NCI-H226 (cell line): ENCODE measurements around the gene NRCAM.

ENCODE experiments used
- DNase-seq: peaks from one replicate; pipeline ENCODE4 v3.0.0-alpha.2; 2015

NRCAM gene

GRCh38 chr7:108423089-108423989 lies 32.9 kb downstream of the NRCAM start:
- DNase-seq: no peak

DNA sequence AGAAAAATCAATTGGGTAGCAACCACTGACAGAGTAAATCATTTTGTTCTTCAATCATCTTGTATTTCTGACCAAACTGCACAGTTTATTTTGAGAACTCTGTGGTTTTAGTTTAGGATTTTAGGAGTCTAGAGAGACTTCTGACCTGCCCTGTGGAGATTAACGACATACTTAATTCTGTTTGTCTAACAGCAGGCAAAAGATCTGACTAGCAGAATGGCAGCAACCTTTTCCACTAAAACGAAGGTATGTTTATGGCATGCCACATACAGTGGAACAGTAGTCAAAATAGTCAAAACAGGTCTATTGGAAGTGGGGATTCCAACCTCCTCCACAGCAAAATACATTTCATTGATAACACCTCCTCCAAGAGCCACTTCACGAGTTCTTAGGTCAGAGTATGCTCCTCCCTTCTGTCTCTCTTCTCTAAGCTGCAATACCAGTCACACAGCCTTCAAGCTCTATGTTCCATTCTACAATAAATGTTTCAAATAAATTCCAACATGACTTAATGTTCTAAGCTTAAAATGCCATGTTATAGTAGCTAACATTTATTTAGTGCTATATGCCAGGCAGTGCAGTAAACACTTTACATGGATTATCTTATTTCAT lies 34.4 kb downstream of the NRCAM start:
- no peak for DNase-seq

DNA sequence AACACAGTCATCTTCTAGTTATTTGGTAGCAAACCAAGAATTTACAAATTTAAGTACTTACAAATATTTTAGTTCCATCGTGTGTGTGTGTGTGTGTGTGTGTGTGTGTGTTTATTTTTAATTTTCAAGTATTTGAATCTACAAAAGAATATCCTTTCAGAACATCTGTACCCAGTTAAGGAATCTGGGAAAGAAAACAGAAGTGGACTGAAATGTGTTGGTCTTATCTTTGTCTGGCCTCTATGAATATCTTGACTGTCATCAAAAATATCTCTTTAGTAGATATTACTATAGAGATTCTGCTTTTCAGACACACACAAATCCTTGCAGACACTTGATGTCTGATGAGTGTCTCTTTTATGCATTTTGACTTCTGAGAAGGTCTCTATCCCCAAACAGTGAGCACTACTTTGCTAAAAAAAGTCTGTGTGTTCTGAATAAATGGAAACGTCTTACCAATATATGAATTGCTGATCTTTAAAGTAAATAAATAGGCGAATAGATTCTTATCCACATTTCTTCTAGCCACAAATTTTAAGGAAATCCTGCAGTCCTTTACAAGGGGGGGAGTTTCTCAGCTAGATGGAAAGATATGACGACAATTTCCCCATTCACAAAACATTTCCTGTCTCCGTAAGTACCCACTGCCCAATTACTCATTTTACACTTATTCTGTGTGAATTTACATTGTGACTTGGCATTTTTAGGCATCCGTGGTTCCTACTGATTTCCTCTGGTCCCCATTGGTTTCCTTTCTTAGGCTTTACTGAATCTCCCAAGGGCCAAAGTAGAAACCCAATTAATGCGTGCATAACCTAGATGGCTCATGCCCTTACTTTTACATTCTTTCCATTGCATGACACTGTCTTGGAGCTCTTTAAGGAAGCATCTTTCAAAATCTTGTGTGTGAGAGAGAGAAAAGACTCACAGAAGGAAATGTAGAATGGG lies 36.0 kb downstream of the NRCAM start:
- no peak for DNase-seq

GRCh38 chr7:108418946-108419345 lies 37.3 kb downstream of the NRCAM start:
- DNase-seq: no peak

DNA sequence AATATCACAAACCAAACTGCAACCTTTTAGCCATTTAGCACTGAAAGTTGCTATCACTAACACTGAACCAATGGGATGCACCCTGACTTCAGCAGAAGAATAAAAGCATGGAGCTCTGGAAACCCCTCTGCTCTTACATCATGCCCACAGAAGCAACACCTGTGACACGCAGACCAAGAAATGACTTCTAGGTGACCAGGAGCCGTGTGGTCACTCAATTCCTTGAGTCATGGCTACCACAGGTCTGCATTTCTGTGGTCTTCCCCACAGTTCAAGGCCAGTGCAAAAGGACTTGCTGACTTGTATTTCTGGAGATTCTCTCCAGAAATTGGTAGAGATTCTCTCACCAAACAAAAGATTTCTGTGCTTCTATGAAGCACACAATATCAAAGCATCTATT lies 38.3 kb downstream of the NRCAM start:
- no peak for DNase-seq

GRCh38 chr7:108417144-108417543 lies 39.1 kb downstream of the NRCAM start:
- no peak for DNase-seq

- no peak for DNase-seq
Observed at GRCh38 chr7:108415821-108416536, 40.3 kb downstream of the NRCAM start.

GRCh38 chr7:108415084-108415483 lies 41.2 kb downstream of the NRCAM start:
- DNase-seq: no peak

- no peak for DNase-seq
Observed at GRCh38 chr7:108413782-108414492, 42.3 kb downstream of the NRCAM start.

GRCh38 chr7:108413337-108413736 lies 42.9 kb downstream of the NRCAM start:
- DNase-seq: no peak

GRCh38 chr7:108409146-108409545 lies 47.1 kb downstream of the NRCAM start:
- no peak for DNase-seq

GRCh38 chr7:108408296-108408991 lies 47.8 kb downstream of the NRCAM start:
- no peak for DNase-seq

DNA sequence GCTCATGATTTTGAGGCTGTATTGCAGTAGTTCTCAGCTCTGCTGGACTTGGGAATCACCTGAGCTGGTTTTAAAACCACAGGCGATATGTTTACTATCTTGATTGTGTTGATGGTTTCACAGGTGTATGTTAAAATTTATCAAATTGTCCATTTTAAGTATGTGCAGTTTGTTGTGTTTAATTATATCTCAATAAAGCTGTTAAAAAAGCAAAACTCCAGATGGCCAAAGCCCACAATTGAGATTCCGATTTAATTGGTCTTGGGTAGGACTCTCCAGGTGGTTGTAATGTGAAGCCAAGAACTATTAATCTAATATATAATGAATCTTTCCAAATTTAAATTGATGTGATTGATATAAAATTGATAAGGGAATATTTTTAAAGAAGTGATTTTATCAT lies 48.6 kb downstream of the NRCAM start:
- DNase-seq: no peak

GRCh38 chr7:108406222-108406890 lies 49.9 kb downstream of the NRCAM start:
- no peak for DNase-seq

DNA sequence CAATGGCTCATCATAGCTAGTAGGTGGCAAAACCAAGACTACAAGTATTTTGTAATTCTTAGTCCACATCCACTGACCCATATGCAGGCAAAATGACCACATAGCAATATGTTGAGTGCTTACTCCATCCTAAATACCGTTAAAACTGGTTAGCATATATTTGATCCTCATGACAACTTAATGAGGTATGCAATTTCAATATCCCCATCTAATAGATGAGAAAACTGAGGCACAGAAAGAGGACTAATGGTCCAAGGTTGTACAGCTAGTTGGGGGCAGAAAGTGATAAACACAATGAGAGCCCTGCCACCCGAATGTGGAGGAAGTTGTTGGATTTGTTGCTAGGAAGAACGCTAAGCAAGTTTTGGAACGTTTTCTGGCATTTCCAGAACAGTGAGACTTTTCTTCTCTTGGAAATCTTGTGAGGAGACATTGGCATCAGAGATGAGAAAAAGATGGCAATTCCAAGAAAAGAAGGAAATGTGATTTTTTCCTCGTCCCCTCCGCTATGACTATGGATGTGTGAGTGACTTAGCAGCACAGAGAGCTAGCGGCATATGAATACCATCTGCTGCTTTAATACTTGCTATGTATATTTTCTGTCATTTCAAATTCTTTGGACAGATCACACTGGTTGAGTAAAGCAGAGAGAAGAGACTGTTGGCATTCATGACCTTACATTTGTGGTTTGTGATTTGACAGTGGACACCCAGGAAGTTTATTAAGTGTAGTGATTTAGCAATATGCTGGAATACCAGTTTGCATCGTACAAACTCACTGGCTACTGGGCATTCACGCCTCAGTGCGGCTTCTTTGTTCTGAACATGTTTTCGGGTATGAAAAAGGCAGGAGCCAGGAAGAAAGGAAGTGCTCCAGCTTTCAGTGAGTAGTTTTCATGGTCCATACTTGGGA lies 51.5 kb downstream of the NRCAM start:
- no peak for DNase-seq

DNA sequence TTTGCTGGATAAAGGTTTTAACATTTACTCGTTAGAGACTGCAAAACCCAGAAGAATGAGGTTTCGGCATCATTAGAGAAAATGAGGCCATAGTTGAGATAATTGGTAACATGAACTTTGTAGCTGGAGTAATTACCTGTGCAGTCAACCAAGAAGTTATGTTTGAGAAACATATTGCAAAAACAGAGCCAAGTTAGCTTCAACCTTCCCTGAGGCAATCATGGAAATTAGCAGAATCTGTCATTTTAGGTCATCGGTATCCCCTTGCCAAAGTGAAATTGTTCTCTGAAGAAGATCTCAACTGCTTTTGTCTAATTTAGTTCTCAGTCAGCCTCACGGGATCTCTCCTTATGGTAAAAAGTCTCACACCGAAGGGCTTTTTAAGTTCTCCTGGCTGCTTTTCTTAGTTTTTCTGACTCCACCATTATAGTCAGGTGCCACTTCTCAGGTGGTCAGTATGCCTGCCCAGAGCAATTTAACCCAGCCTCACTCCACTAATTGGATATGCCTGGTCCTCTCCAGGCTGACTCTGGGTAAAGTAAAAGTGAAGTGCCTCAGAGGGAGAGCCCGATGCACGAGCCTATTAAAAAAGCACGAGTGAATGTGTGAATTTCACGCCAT lies 52.5 kb downstream of the NRCAM start:
- DNase-seq: no peak

GRCh38 chr7:108402865-108403264 lies 53.4 kb downstream of the NRCAM start:
- no peak for DNase-seq

DNA sequence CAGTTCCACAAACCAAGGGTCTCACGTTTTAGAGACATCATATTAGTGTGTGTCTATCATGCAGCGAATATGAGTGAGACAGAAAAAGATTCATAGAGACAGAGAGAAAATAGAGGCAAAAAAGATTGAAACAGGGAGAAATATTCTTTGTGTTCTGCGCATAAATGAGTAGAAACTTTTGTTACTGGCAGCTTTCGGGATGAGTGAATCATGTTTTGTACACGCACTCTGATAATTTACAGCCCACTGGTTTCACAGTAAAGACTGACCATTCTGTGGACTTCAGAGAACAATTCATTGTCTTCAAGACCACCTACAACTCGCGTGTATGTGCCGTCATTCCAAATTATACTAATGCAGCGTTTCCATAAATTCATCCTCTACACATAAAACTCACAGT lies 60.2 kb downstream of the NRCAM start:
- no peak for DNase-seq

- no peak for DNase-seq
Observed at GRCh38 chr7:108395426-108395825, 60.8 kb downstream of the NRCAM start.
